Measurements from ENCODE around the gene OR7G2.

OR7G2 gene

GRCh38 chr19:9107375-9107774, at the start of gene OR7G2:
OR7G2 (minus strand) TSS chr19:9107475; CDS start chr19:9103243, 4,232 bp downstream.
- no peak for DNase-seq

GRCh38 chr19:9156304-9156703, 49.0 kb upstream of the OR7G2 start:
- no peak for DNase-seq

GRCh38 chr19:9155591-9155990, 48.3 kb upstream of the OR7G2 start:
- DNase-seq: no peak

GRCh38 chr19:9151367-9151766, 44.1 kb upstream of the OR7G2 start:
- no peak for DNase-seq

- DNase-seq: no peak
Measured at GRCh38 chr19:9150650-9151049, 43.4 kb upstream of the OR7G2 start.

- no peak for DNase-seq
Measured at GRCh38 chr19:9149997-9150396, 42.7 kb upstream of the OR7G2 start.

- no peak for DNase-seq
Measured at GRCh38 chr19:9148697-9149096, 41.4 kb upstream of the OR7G2 start.

GRCh38 chr19:9146882-9147281, 39.6 kb upstream of the OR7G2 start:
- no peak for DNase-seq

GRCh38 chr19:9144920-9145319, 37.6 kb upstream of the OR7G2 start:
- DNase-seq: no peak

GRCh38 chr19:9140159-9140874, 33.0 kb upstream of the OR7G2 start, which contains the start of gene ZNF317:
ZNF317 (plus strand) TSS chr19:9140397; CDS start chr19:9156017, 15,620 bp downstream.
- DNase-seq: peak; percentile 82

GRCh38 chr19:9139609-9140158, 32.4 kb upstream of the OR7G2 start:
- DNase-seq: no peak

- DNase-seq: no peak
Measured at GRCh38 chr19:9132422-9132821, 25.1 kb upstream of the OR7G2 start.

- no peak for DNase-seq
Measured at GRCh38 chr19:9130965-9131364, 23.7 kb upstream of the OR7G2 start.

GRCh38 chr19:9128171-9128570, 20.9 kb upstream of the OR7G2 start:
- no peak for DNase-seq

GRCh38 chr19:9126900-9127405, 19.7 kb upstream of the OR7G2 start, which contains the start of gene OR7G3:
OR7G3 (minus strand) TSS chr19:9126950; CDS start chr19:9126950, 0 bp downstream.
- no peak for DNase-seq

- no peak for DNase-seq
Measured at GRCh38 chr19:9116547-9116946, 9.3 kb upstream of the OR7G2 start.

- no peak for DNase-seq
Measured at GRCh38 chr19:9115307-9115813, 8.1 kb upstream of the OR7G2 start, which contains the start of gene OR7G1. OR7G1 (minus strand) TSS chr19:9115763; CDS start chr19:9115763, 0 bp downstream.

- DNase-seq: no peak
Measured at GRCh38 chr19:9109959-9110358, 2.7 kb upstream of the OR7G2 start.

- no peak for DNase-seq
Measured at GRCh38 chr19:9086761-9087160, 20.5 kb downstream of the OR7G2 start, which contains the start of gene OR1M1. OR1M1 (plus strand) TSS chr19:9087061; CDS start chr19:9093245, 6,184 bp downstream.

GRCh38 chr19:9078651-9079050, 28.6 kb downstream of the OR7G2 start:
- DNase-seq: no peak

- DNase-seq: no peak
Measured at GRCh38 chr19:9076901-9077300, 30.4 kb downstream of the OR7G2 start.

- no peak for DNase-seq
Measured at GRCh38 chr19:9075064-9075949, 32.0 kb downstream of the OR7G2 start.

GRCh38 chr19:9073806-9074205, 33.5 kb downstream of the OR7G2 start:
- no peak for DNase-seq
